H1 (cell line): ENCODE results near the gene CSTF2T. TPM values are rescaled to one million over a fixed set of nuclear protein-coding genes. Genes with fewer than 3 reads are reported as not detected.

Source experiments
- CTCF ChIA-PET: fragments of 300-600 bp; sonication (Branson Sonifier 250); formaldehyde crosslinking; loops from one replicate; lab custom pipeline; 2021; ENCODE audit not compliant: partially characterized antibody; lab: Charles Lee
- POLR2A ChIA-PET: fragments of 300-600 bp; sonication (Branson Sonifier 250); formaldehyde crosslinking; loops from one replicate; lab custom pipeline; 2021; ENCODE audit warnings: inconsistent platforms; ENCODE audit not compliant: partially characterized antibody; lab: Charles Lee
- DNase-seq, 2 experiments: peaks; one replicate each; pipeline versions ENCODE4 v3.0.0 to v3.0.0-alpha.2; 2010 to 2022; ENCODE audit warnings: low spot score in 2 of 2, low read depth in 1 of 2, mixed read lengths in 1 of 2
- FAIRE-seq: peaks from 2 replicates; lab custom pipeline; 2011; peaks lifted over from hg19 to GRCh38; lab: Jason Lieb, UNC
- H2AFZ ChIP-seq: 2 replicates; pipeline ENCODE4 v1.8.1; 2012; ENCODE audit warnings: low read length, inconsistent platforms
- H2AK5ac ChIP-seq: 2 replicates; pipeline ENCODE4 v1.6.1; 2013; ENCODE audit warnings: low read depth, low read length
- H2BK120ac ChIP-seq: replicated peaks from 2 replicates; pipeline ENCODE3; 2013; ENCODE audit warnings: low read depth, low read length, inconsistent platforms
- H2BK12ac ChIP-seq: 2 replicates; pipeline ENCODE4 v1.6.1; 2013; ENCODE audit warnings: low read depth, low read length
- H2BK15ac ChIP-seq: 2 replicates; pipeline ENCODE4 v1.6.1; 2013; ENCODE audit warnings: low read length
- H2BK20ac ChIP-seq: 2 replicates; pipeline ENCODE4 v1.6.1; 2013; ENCODE audit warnings: low read length
- H2BK5ac ChIP-seq: 2 replicates; pipeline ENCODE4 v1.6.1; 2013; ENCODE audit warnings: low read depth, low read length
- H3K14ac ChIP-seq: 2 replicates; pipeline ENCODE4 v1.6.1; 2013; ENCODE audit warnings: inconsistent platforms; ENCODE audit not compliant: insufficient read length
- H3K18ac ChIP-seq: 2 replicates; pipeline ENCODE4 v1.6.1; 2013; ENCODE audit warnings: low read length; ENCODE audit errors: extremely low read depth
- H3K23ac ChIP-seq: 2 replicates; pipeline ENCODE4 v1.6.1; 2013; ENCODE audit warnings: inconsistent platforms; ENCODE audit not compliant: insufficient read length
- H3K23me2 ChIP-seq: 2 replicates; pipeline ENCODE4 v1.6.1; 2013; ENCODE audit warnings: low read depth, low read length
- H3K27ac ChIP-seq: 2 replicates; pipeline ENCODE4 v1.6.1; 2011; ENCODE audit warnings: low read depth, low read length, inconsistent platforms
- H3K27me3 ChIP-seq, 4 experiments: replicated peaks in 1 of 4; 1 replicate in 1 of 4; 2 replicates in 3 of 4; pipeline versions ENCODE4 v1.6.1 to v1.8.1; 2011 to 2013; ENCODE audit warnings: low read length in 3 of 4, mild to moderate bottlenecking in 3 of 4, inconsistent platforms in 2 of 4, mixed read lengths in 2 of 4, moderate library complexity in 1 of 4; ENCODE audit not compliant: control insufficient read depth in 3 of 4, insufficient read depth in 3 of 4; ENCODE audit errors: extremely low read depth in 1 of 4
- H3K36me3 ChIP-seq, 4 experiments: 2 replicates each; pipeline versions ENCODE4 v1.6.1 to v1.8.1; 2011 to 2013; ENCODE audit warnings: mild to moderate bottlenecking in 4 of 4, low read length in 3 of 4, moderate library complexity in 2 of 4, control low read depth in 1 of 4, inconsistent platforms in 1 of 4; ENCODE audit not compliant: insufficient read depth in 4 of 4, control insufficient read depth in 2 of 4
- H3K4ac ChIP-seq: replicated peaks from 2 replicates; pipeline ENCODE3; 2013; ENCODE audit warnings: low read length, low read depth, mixed read lengths, inconsistent platforms; ENCODE audit not compliant: insufficient read length
- H3K4me1 ChIP-seq, 4 experiments: replicated peaks in 1 of 4; 1 replicate in 1 of 4; 2 replicates in 3 of 4; pipeline versions ENCODE4 v1.6.1 to v1.8.1; 2011 to 2013; ENCODE audit warnings: low read length in 3 of 4, inconsistent platforms in 2 of 4, mixed read lengths in 1 of 4; ENCODE audit not compliant: insufficient read depth in 4 of 4, control insufficient read depth in 3 of 4
- H3K4me2 ChIP-seq, 2 experiments: 2 replicates each; pipeline versions ENCODE4 v1.6.1 to v1.8.1; 2011 to 2013; ENCODE audit warnings: low read depth in 2 of 2, low read length in 2 of 2, control low read depth in 1 of 2, inconsistent platforms in 1 of 2, mild to moderate bottlenecking in 1 of 2; ENCODE audit not compliant: insufficient read depth in 1 of 2
- H3K4me3 ChIP-seq, 4 experiments: fragments of 200-600, 300-600 bp in 1 of 4; sonication (generic), shearing (Covaris generic), sonication (Bioruptor Twin) in 1 of 4; 2 replicates each; pipeline versions ENCODE4 v1.5.1 to v1.8.1; 2011 to 2016; ENCODE audit warnings: low read length in 4 of 4, low read depth in 3 of 4, control low read depth in 2 of 4, inconsistent platforms in 2 of 4, mild to moderate bottlenecking in 2 of 4, mixed read lengths in 1 of 4, moderate library complexity in 1 of 4; ENCODE audit not compliant: insufficient read depth in 2 of 4; ENCODE audit errors: extremely low read depth in 1 of 4
- H3K56ac ChIP-seq: replicated peaks from 2 replicates; pipeline ENCODE3; 2013; ENCODE audit warnings: low read depth, mild to moderate bottlenecking, mixed read lengths, low read length, inconsistent platforms; ENCODE audit not compliant: insufficient read length
- H3K79me1 ChIP-seq: 2 replicates; pipeline ENCODE4 v1.6.1; 2013; ENCODE audit warnings: low read depth, low read length, control low read depth
- H3K79me2 ChIP-seq, 2 experiments: 2 replicates each; pipeline versions ENCODE4 v1.6.1 to v1.8.1; 2012 to 2013; ENCODE audit warnings: low read length in 2 of 2, mild to moderate bottlenecking in 2 of 2, inconsistent platforms in 1 of 2; ENCODE audit not compliant: insufficient read depth in 2 of 2, control insufficient read depth in 1 of 2
- H3K9ac ChIP-seq, 4 experiments: replicated peaks in 1 of 4; 1 replicate in 1 of 4; 2 replicates in 3 of 4; pipeline versions ENCODE4 v1.6.1 to v1.8.1; 2011 to 2013; ENCODE audit warnings: low read depth in 3 of 4, low read length in 3 of 4, control low read depth in 2 of 4, mild to moderate bottlenecking in 2 of 4, moderate library complexity in 2 of 4, inconsistent platforms in 1 of 4; ENCODE audit errors: extremely low read depth in 1 of 4
- H3K9me3 ChIP-seq, 2 experiments: 2 replicates each; pipeline versions ENCODE4 v1.6.1 to v1.8.1; 2012 to 2013; ENCODE audit warnings: mild to moderate bottlenecking in 2 of 2, moderate library complexity in 2 of 2, control low read depth in 1 of 2, inconsistent platforms in 1 of 2, low read depth in 1 of 2, low read length in 1 of 2, mixed read lengths in 1 of 2; ENCODE audit not compliant: insufficient read depth in 2 of 2
- H4K20me1 ChIP-seq, 2 experiments: replicated peaks in 1 of 2; 2 replicates each; pipeline versions ENCODE3 to v1.8.1; 2011 to 2013; ENCODE audit warnings: inconsistent platforms in 2 of 2, low read length in 2 of 2, mild to moderate bottlenecking in 1 of 2; ENCODE audit not compliant: insufficient read depth in 2 of 2, control insufficient read depth in 1 of 2
- H4K5ac ChIP-seq: 2 replicates; pipeline ENCODE4 v1.6.1; 2013; ENCODE audit warnings: low read length, low read depth, mixed read lengths, inconsistent platforms; ENCODE audit not compliant: insufficient read length
- H4K8ac ChIP-seq: 2 replicates; pipeline ENCODE4 v1.8.0; 2013; ENCODE audit warnings: mild to moderate bottlenecking, moderate library complexity, low read length, inconsistent platforms; ENCODE audit not compliant: insufficient read depth; ENCODE audit errors: extremely low read depth
- H4K91ac ChIP-seq: replicated peaks from 2 replicates; pipeline ENCODE3; 2013; ENCODE audit warnings: low read length, mixed read lengths, inconsistent platforms; ENCODE audit not compliant: insufficient read length
- ATF3 ChIP-seq: IDR thresholded peaks from 2 replicates; pipeline ENCODE4 v1.6.1; 2011; ENCODE audit warnings: low read depth, mild to moderate bottlenecking, low read length; ENCODE audit not compliant: insufficient read depth
- BACH1 ChIP-seq: IDR thresholded peaks from 2 replicates; pipeline ENCODE4 v1.6.1; 2012; ENCODE audit warnings: low read length, improper control_type of control experiment
- BRCA1 ChIP-seq: IDR thresholded peaks from 2 replicates; pipeline ENCODE4 v1.6.1; 2012; ENCODE audit warnings: low read depth, low read length, improper control_type of control experiment
- CEBPB ChIP-seq: IDR thresholded peaks from 2 replicates; pipeline ENCODE4 v1.6.1; 2012; ENCODE audit warnings: low read depth, low read length
- CHD2 ChIP-seq: IDR thresholded peaks from 2 replicates; pipeline ENCODE4 v1.6.1; 2012; ENCODE audit warnings: low read length, improper control_type of control experiment
- RNF2 ChIP-seq: fragments of 200-900, 300-1000 bp; sonication (generic); IDR thresholded peaks from 2 replicates; pipeline ENCODE4 v1.7.1; 2016; ENCODE audit warnings: borderline replicate concordance, low read depth, mild to moderate bottlenecking, antibody characterized with exemption, low read length; ENCODE audit not compliant: poor library complexity, severe bottlenecking; ENCODE audit errors: missing control alignments
- RXRA ChIP-seq: IDR thresholded peaks from 2 replicates; pipeline ENCODE4 v1.6.1; 2011; ENCODE audit warnings: low read depth, mild to moderate bottlenecking, low read length, moderate library complexity; ENCODE audit not compliant: insufficient read depth
- SAP30 ChIP-seq: fragments of 300-600 bp; sonication (generic); IDR thresholded peaks from 2 replicates; pipeline ENCODE4 v1.7.1; 2012; ENCODE audit warnings: low read length, moderate library complexity, mild to moderate bottlenecking, inconsistent platforms; ENCODE audit not compliant: insufficient read depth, insufficient replicate concordance
- SIN3A ChIP-seq, 2 experiments: IDR thresholded peaks in 1 of 2; conservative IDR thresholded peaks in 1 of 2; 2 replicates each; pipeline ENCODE4 v1.6.1; 2011 to 2012; ENCODE audit warnings: low read length in 2 of 2, improper control_type of control experiment in 1 of 2, low read depth in 1 of 2, mild to moderate bottlenecking in 1 of 2
- SP1 ChIP-seq: IDR thresholded peaks from 2 replicates; pipeline ENCODE4 v1.6.1; 2011; ENCODE audit warnings: low read depth, low read length
- TAF1 ChIP-seq: IDR thresholded peaks from 2 replicates; pipeline ENCODE4 v1.6.1; 2011; ENCODE audit warnings: mild to moderate bottlenecking, low read depth, low read length
- TAF7 ChIP-seq: optimal IDR thresholded peaks from 2 replicates; pipeline ENCODE3; 2011; ENCODE audit warnings: low read depth, mild to moderate bottlenecking, inconsistent platforms, low read length, moderate library complexity, borderline replicate concordance
- YY1 ChIP-seq: IDR thresholded peaks from 2 replicates; pipeline ENCODE4 v1.6.1; 2011; ENCODE audit warnings: low read depth, mild to moderate bottlenecking, low read length
- WGBS, 2 experiments: shearing (Covaris generic) in 1 of 2; methylation state at CpG; one replicate each; pipeline versions ENCODE4 v1.1.6 to v1.1.7; 2013 to 2015; ENCODE audit warnings: low lambda C conversion rate in 2 of 2, mixed read lengths in 2 of 2, inconsistent platforms in 1 of 2, low coverage in 1 of 2, missing lambda C conversion rate in 1 of 2; ENCODE audit not compliant: insufficient replicate concordance in 2 of 2, insufficient coverage in 1 of 2, insufficient read length in 1 of 2; ENCODE audit errors: extremely low coverage in 1 of 2, missing lambda C conversion rate in 1 of 2; 5-methylcytosine and 5-hydroxymethylcytosine counted together
- polyA plus RNA-seq, 7 experiments: library from polyadenylated mRNA; depleted of rRNA in 3 of 7; stranded (reverse) in 5 of 7; unstranded in 2 of 7; fragments of >200 nt in 5 of 7; fragments of 200-250 nt in 2 of 7; gene quantifications; 1 replicate in 5 of 7; 2 replicates in 1 of 7; 4 replicates in 1 of 7; pipeline versions ENCODE4 v1.2.1 to v1.2.3, GENCODE V29; 2011 to 2013; ENCODE audit warnings: missing spikeins in 2 of 7, mixed read lengths in 2 of 7
- total RNA-seq: library from RNA; stranded (reverse); fragmentation: NEBNext Ultra II Directional; extraction: Animal tissue kit (Norgen Biotek cat#: 25700); gene quantifications from 2 replicates; pipeline ENCODE4 v1.2.1, GENCODE V29; 2021

CSTF2T gene
- total and polyA plus RNA-seq, 2 of the 8 experiments (the other 6 are each of a cell fraction or from before 2014, with no cell fraction given) = 9.4 to 32.4 TPM

DNA sequence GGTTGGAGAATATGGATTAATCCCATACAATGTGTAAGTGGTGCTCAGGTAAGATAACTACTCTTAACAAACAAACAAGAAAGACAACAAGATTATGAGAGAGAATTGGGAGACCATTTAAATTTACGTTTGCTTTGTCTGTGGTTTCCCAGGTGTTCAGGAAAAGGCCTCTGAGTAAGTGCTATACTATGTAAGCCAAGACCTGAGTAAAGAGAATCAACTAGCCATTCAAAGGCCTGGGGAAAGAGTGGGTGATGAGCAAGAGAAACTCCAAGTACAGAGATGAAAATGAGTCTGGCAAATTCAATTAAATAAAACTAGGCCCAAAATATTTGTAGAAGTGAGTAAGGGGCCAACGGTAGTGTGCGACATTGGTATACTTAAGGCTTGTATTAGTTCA is 9.9 kb downstream of the CSTF2T start:
- no peak overlapping the region for H3K9ac ChIP-seq
- H3K18ac ChIP-seq = no peak overlapping the region
- H4K91ac ChIP-seq = no peak overlapping the region
- H3K27me3 ChIP-seq = no peaks in the 10 kb centered on the region
- no peak overlapping the region for H2BK20ac ChIP-seq
- FAIRE-seq (no peak), DNase-seq (no peak)
- POLR2A ChIA-PET = no interaction called here
- no peak overlapping the region for H4K5ac ChIP-seq
- no peak overlapping the region for H2BK12ac ChIP-seq
- no peak overlapping the region for H2BK120ac ChIP-seq
- H2BK15ac ChIP-seq = no peak overlapping the region
- CTCF ChIA-PET = no interaction called here
- H3K4me1 ChIP-seq = no peaks in the 10 kb centered on the region; a peak in 1 of 7 replicates
- no peaks in the 10 kb centered on the region for H3K79me1 ChIP-seq
- H3K23ac ChIP-seq = no peak overlapping the region
- H3K14ac ChIP-seq = no peak overlapping the region
- H3K36me3 ChIP-seq = peaks cover 0 to 2% (median 0%) of the 10 kb centered on the region in 4 experiments; a peak in 1 of 8 replicates
- 96% methylated on average over 3 of the region's 3 CpGs; no CpG with 5 or more reads in 1 of the 2 experiments for WGBS, 2 experiments
- peaks cover 0 to 2% of the 10 kb centered on the region in 2 experiments for H4K20me1 ChIP-seq
- no peak for TF ChIP-seq TAF1
- TF ChIP-seq YY1 = no peak
- no peak for TF ChIP-seq BACH1
- TF ChIP-seq SIN3A (conservative IDR thresholded peaks at IDR 0.05 in 1 of 2, IDR thresholded peaks at IDR 0.05 in 1 of 2; ENCODE audit: low read depth in 1 of 2, low read length in 2 of 2) = no peak
- no peak for TF ChIP-seq RXRA
- TF ChIP-seq TAF7 = no peak
- no peak for TF ChIP-seq CHD2
- no peak for TF ChIP-seq CEBPB
- TF ChIP-seq RNF2 = no peak
- no peak for TF ChIP-seq SP1
- TF ChIP-seq ATF3 = no peak
- TF ChIP-seq BRCA1 = no peak
- TF ChIP-seq SAP30 = no peak
- no peak overlapping the region for H3K4me3 ChIP-seq
- H3K4me2 ChIP-seq = no peak overlapping the region
- H3K27ac ChIP-seq = no peak overlapping the region
- no peak overlapping the region for H3K4ac ChIP-seq
- H2AFZ ChIP-seq = no peak overlapping the region
- no peak overlapping the region for H3K56ac ChIP-seq
- no peaks in the 10 kb centered on the region for H3K79me2 ChIP-seq
- no peaks in the 10 kb centered on the region for H3K23me2 ChIP-seq
- H2AK5ac ChIP-seq = no peak overlapping the region
- peaks cover 4 to 5% of the 10 kb centered on the region in 2 experiments; a peak in 3 of 4 replicates for H3K9me3 ChIP-seq
- no peak overlapping the region for H2BK5ac ChIP-seq
- H4K8ac ChIP-seq = no peak overlapping the region
